Trophoblast cell (in vitro differentiated cells and primary cell): ENCODE results near the gene DCTD.

Source experiments
- DNase-seq, 2 donors: peaks; one replicate each; pipeline ENCODE4 v3.0.0-alpha.2; 2016
- H2AFZ ChIP-seq: 2 replicates; pipeline ENCODE4 v1.6.1; 2013; ENCODE audit warnings: low read length, moderate library complexity, mild to moderate bottlenecking; ENCODE audit not compliant: insufficient read depth, poor library complexity
- H2AK5ac ChIP-seq: 2 replicates; pipeline ENCODE4 v1.6.1; 2013; ENCODE audit warnings: mild to moderate bottlenecking, low read length
- H2BK120ac ChIP-seq: 2 replicates; pipeline ENCODE4 v1.6.1; 2013; ENCODE audit warnings: low read length, mild to moderate bottlenecking, moderate library complexity; ENCODE audit not compliant: insufficient read depth, poor library complexity
- H2BK12ac ChIP-seq: 2 replicates; pipeline ENCODE4 v1.6.1; 2013; ENCODE audit warnings: mild to moderate bottlenecking, low read length, moderate library complexity
- H2BK5ac ChIP-seq: 2 replicates; pipeline ENCODE4 v1.6.1; 2013; ENCODE audit warnings: low read length, low read depth, moderate library complexity, mild to moderate bottlenecking; ENCODE audit not compliant: poor library complexity
- H3K14ac ChIP-seq: 2 replicates; pipeline ENCODE4 v1.6.1; 2013; ENCODE audit warnings: mild to moderate bottlenecking, low read length
- H3K18ac ChIP-seq: 2 replicates; pipeline ENCODE4 v1.6.1; 2013; ENCODE audit warnings: mild to moderate bottlenecking, low read length
- H3K23ac ChIP-seq: 2 replicates; pipeline ENCODE4 v1.6.1; 2013; ENCODE audit warnings: low read length
- H3K27ac ChIP-seq: 2 replicates; pipeline ENCODE4 v1.5.1; 2013; ENCODE audit warnings: low read depth, mild to moderate bottlenecking, inconsistent platforms, low read length, moderate library complexity
- H3K27me3 ChIP-seq: 2 replicates; pipeline ENCODE4 v1.6.1; 2013; ENCODE audit warnings: inconsistent platforms, mild to moderate bottlenecking, low read length, moderate library complexity; ENCODE audit not compliant: insufficient read depth
- H3K36me3 ChIP-seq, 2 experiments: 1 replicate in 1 of 2; 2 replicates in 1 of 2; pipeline ENCODE4 v1.6.1; 2013; ENCODE audit warnings: low read length in 2 of 2, mild to moderate bottlenecking in 2 of 2, moderate library complexity in 1 of 2; ENCODE audit not compliant: insufficient read depth in 2 of 2, control insufficient read depth in 1 of 2
- H3K4ac ChIP-seq: 2 replicates; pipeline ENCODE4 v1.6.1; 2013; ENCODE audit warnings: low read depth, mild to moderate bottlenecking, low read length, moderate library complexity
- H3K4me1 ChIP-seq, 2 experiments: 1 replicate in 1 of 2; 2 replicates in 1 of 2; pipeline ENCODE4 v1.6.1; 2013; ENCODE audit warnings: low read length in 2 of 2, mild to moderate bottlenecking in 2 of 2, moderate library complexity in 1 of 2; ENCODE audit not compliant: insufficient read depth in 2 of 2, control insufficient read depth in 1 of 2
- H3K4me2 ChIP-seq: 2 replicates; pipeline ENCODE4 v1.6.1; 2013; ENCODE audit warnings: inconsistent platforms, mild to moderate bottlenecking, low read length, moderate library complexity
- H3K4me3 ChIP-seq: 2 replicates; pipeline ENCODE4 v1.5.1; 2013; ENCODE audit warnings: mild to moderate bottlenecking, low read depth, low read length, inconsistent platforms
- H3K79me1 ChIP-seq: one replicate; pipeline ENCODE4 v1.6.1; 2013; ENCODE audit warnings: low read length
- H3K79me2 ChIP-seq: 2 replicates; pipeline ENCODE4 v1.6.1; 2013; ENCODE audit warnings: low read length, mild to moderate bottlenecking; ENCODE audit not compliant: control insufficient read depth, insufficient read depth, poor library complexity
- H3K9ac ChIP-seq: 2 replicates; pipeline ENCODE4 v1.6.1; 2013; ENCODE audit warnings: mild to moderate bottlenecking, low read length
- H3K9me3 ChIP-seq: 2 replicates; pipeline ENCODE4 v1.6.1; 2013; ENCODE audit warnings: low read depth, mild to moderate bottlenecking, control low read depth, inconsistent platforms, low read length; ENCODE audit not compliant: insufficient read depth
- H4K12ac ChIP-seq: 2 replicates; pipeline ENCODE4 v1.6.1; 2013; ENCODE audit warnings: low read depth, mild to moderate bottlenecking, low read length, moderate library complexity
- H4K8ac ChIP-seq: 2 replicates; pipeline ENCODE4 v1.6.1; 2013; ENCODE audit warnings: low read depth, mild to moderate bottlenecking, low read length, moderate library complexity
- H4K91ac ChIP-seq: one replicate; pipeline ENCODE4 v1.6.1; 2013; ENCODE audit warnings: low read depth, mild to moderate bottlenecking, low read length, moderate library complexity
- WGBS: extraction: QIAGEN DNeasy Blood & Tissue Kit; methylation state at CpG from one replicate; pipeline ENCODE4 v1.1.7; 2013; ENCODE audit warnings: missing lambda C conversion rate; ENCODE audit not compliant: insufficient read length, insufficient coverage; ENCODE audit errors: extremely low coverage; 5-methylcytosine and 5-hydroxymethylcytosine counted together

Gene DCTD

DNA sequence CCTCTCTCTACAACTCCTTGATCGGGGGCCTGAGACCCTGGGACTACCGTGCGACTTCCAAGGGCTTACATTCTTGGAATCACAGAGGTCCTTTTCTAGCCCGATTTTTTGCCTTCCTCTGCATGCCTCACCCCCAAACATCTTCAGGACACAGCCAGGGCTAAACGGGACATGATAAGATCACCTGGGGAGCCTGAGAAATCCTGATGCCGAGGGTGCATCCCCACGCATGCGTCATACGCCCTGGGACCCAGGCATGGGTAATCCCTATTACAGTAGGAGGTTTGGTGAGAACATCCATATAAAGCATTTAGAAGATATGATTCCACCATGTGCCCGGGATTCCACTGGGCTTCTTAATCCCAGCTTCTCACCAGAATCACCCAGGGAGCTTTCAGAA lies 77.1 kb downstream of the DCTD start:
- peaks cover 0 to 2% of the 10 kb centered on the region in 2 experiments for H3K4me1 ChIP-seq
- no CpG with 5 or more reads among the region's 10 CpGs for WGBS

More for the DNA sequence above, 77.1 kb downstream of the DCTD start:
- Histone ChIP-seq H3K4me2 (no peak overlapping the region), H3K9me3 (peaks cover 2% of the 10 kb centered on the region), H3K4me3 (no peak overlapping the region), H2BK12ac (no peak overlapping the region), H4K8ac (no peak overlapping the region), H3K27me3 (no peaks in the 10 kb centered on the region), H2AFZ (no peak overlapping the region), H3K27ac (no peak overlapping the region), H3K18ac (no peak overlapping the region), H3K36me3 (peaks cover 0 to 2% of the 10 kb centered on the region in 2 experiments), H3K79me2 (no peaks in the 10 kb centered on the region), H3K14ac (no peak overlapping the region), H3K9ac (no peak overlapping the region), H3K79me1 (no peaks in the 10 kb centered on the region), H3K23ac (no peak overlapping the region), H2AK5ac (no peak overlapping the region), H2BK120ac (no peak overlapping the region), H4K12ac (no peak overlapping the region), H2BK5ac (no peak overlapping the region), H4K91ac (no peak overlapping the region), H3K4ac (no peak overlapping the region)
- no peak for DNase-seq
